HG03095 (cell line): ENCODE results near the gene TMEM151B.

ENCODE experiments used
- ATAC-seq: cut with Tn5 transposase; IDR thresholded peaks from one replicate; pipeline ENCODE4 v1.9.1; 2021; ENCODE audit warnings: moderate library complexity; ENCODE audit not compliant: unreplicated experiment

TMEM151B gene

GRCh38 chr6:44277763-44278162, 7.5 kb downstream of the TMEM151B start:
- ATAC-seq = no peak

DNA sequence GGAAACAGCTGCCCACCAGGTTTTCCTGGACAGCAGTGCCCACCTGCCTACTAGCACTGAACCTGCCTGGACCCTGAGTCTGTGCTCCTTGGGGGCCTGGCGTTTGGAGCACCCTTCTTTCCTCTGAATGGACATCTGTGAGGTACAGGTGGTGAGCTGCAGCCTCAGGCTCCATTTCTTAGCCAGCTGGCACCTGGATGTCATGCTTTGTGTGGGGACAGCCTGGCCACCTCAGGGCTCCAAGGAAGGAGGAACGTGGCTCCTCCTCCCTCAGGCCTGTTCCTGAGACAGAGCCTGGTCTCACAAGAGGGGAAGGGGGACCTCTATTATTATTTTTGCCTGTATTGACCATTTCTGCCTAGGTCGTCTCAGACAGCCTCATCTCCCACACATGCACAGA, 8.1 kb downstream of the TMEM151B start:
- no peak for ATAC-seq

GRCh38 chr6:44278774-44279697, 8.8 kb downstream of the TMEM151B start:
- ATAC-seq = no peak

DNA sequence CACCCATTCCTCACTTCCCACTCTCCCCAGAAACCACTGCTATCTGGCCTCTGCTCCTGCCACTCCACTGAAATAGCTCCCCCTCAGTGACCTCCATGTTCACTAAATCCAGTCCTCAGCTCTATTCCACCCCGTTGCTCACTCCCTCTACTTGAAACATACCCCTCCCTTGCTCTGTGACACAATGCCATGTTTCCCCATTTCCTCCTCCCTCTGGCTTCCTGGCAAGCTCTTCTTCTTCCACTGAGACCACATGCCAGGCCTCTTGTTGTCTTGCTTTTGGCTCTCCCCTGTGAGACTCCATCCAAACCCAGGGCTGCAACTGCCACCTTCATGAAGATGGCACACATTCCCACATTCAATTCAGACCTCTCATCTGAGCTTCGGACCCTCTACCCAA, 13.9 kb downstream of the TMEM151B start:
- ATAC-seq = no peak

GRCh38 chr6:44284867-44285266, 14.6 kb downstream of the TMEM151B start:
- ATAC-seq = no peak

DNA sequence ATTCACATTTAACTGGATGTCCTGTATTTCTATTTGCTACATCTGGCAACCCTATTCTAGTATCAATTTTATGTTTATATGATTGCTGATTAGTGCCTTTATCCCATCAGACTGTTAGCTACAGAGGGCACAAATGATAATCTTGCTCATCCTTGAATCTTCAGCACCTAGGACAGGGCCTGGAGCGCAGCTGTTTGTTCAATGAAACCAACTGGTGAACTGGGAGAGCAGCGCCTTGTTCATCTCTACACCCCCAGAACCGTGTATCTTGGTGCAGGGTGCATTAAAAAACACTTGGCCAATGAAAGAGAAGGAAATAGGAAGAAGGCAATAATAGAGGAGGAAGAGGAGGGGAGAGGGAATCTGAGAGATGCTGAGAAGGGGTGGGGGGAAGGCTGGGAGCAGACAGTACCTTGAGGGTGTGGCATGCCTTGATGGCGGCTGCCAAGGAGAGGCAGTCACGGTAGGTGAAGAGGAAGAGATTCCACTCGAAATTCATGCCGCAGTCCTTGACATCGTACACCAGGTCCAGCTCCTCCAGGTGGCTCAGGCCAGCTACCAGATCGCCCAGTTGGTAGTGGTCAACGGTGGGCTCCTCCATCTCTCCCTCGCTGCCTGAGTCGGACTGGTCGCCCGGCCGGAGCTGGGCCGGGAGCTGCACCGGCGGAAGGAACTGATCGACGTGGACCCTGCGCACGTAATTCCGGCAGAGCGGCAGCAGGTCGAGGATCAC, 15.5 kb downstream of the TMEM151B start:
- no peak for ATAC-seq

- no peak for ATAC-seq
Observed at GRCh38 chr6:44286285-44286565, 16.0 kb downstream of the TMEM151B start.

- ATAC-seq = no peak
Observed at GRCh38 chr6:44286747-44287146, 16.5 kb downstream of the TMEM151B start.

GRCh38 chr6:44289726-44290260, 19.5 kb downstream of the TMEM151B start:
- no peak for ATAC-seq

DNA sequence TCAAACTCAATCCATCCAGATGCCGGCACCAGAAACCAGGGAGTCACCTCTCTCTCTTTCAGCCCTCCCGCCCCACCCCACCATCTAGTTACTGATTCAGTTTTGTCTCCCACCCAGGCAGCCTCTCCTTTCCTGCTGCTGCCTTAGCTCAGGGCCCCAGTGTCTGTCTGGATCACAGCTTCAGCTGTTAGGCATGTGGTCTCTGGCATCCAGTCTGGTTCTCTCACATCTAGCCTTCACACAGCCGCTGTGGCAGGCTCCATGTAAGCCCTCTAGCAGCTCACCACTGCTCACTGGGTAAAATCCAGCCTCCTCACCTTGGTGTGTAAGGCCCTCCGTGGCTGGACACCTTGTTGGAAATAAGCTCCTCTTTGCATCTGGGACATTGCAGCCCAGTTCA, 21.6 kb downstream of the TMEM151B start:
- ATAC-seq = no peak

- no peak for ATAC-seq
Observed at GRCh38 chr6:44292661-44293365, 22.6 kb downstream of the TMEM151B start.

DNA sequence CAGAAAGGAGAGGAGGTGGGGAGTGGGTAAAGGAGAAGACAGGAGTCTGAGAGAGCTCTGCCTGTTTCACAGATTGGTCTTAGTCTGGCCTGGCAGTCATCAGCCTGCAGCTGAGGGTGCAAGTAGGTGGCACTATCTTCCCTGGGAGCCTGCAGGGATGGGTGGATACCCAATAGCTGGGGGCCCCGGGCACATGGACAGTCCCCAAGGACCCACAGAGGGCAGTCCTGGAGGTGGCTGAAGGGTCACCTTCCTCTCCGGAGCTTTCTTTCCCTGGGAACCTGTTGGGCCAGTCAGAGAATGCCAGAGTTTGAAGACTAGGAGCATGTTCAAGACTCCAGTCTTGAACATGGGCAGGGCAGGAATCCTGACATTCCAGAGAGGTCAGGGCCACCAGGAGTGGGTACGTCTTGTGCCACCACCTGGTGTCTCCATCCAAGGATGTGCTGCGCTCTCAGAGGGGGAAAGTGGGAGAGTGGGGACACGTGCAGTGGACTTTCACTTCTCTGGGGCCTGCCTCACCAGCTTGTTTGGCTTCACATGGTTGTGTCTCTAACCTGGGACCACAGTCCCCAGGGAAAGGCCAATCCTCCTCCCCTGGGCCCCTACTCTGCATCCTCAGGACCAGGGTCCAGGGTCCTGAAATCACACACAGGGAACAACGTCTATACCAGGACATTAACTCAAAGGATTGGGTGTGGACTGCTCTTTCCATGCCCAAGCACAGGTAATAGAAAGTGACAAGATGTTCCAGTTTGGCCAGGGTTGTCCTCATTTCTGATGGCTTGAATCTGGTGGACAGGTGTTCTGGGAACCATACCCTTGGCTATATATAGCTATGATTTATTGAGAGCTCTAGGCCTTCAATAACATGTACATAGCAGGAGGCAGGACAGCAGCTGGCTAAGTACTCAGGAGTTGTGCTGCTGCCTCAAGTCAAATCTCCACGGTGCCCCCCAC, 24.9 kb downstream of the TMEM151B start:
- ATAC-seq = no peak

DNA sequence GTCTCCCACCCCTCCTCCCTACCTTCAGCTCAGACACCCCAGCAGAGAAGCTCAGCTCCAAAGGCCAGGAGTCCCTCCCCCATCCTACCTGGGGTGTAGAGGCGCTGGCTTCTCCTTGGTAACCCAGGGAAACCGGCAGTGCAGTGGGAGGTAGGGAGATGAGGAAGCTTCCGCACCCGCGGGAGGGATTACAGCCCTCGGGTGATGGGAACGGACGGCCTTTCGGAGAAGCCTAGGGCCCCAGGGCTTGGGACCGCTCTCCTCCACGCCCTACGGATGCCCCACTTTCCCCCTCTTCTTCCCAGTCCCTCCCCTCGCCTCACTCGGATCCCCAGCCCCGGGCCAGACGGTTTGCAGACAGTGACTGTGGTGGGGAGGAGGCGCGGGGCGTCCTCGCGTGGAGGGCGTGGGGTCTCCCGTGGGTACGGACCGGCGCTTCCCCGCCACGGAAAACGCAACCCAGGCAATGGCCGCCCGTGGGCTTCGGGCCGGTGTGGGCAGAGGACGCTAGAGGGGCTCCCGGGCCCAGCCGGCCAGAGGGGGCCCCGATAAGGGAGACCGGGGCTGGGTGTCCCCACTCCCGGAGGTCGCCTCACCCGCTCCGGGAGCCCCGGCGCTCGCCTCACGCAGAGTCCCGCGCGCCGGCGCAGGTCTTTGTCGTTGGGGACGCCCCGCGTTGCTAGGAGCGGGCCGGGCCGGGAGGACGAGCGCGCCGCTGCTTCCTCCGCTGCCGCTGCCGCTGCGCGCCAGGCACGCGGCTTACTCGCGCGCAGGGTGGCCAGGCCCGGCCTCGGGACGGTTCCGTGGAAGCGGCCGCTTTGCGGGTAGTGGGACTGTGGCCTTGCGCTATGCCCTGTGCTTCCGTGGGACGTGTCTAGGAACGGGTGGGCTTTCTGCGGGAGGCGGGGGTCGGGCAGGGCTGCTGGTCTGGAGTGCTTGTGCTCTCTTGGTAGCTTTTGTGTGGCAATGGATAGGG, 27.1 kb downstream of the TMEM151B start:
- no peak for ATAC-seq

GRCh38 chr6:44298055-44298803, 28.0 kb downstream of the TMEM151B start:
- no peak for ATAC-seq

GRCh38 chr6:44298864-44299263, 28.6 kb downstream of the TMEM151B start:
- no peak for ATAC-seq

- no peak for ATAC-seq
Observed at GRCh38 chr6:44300292-44300823, 30.1 kb downstream of the TMEM151B start.

DNA sequence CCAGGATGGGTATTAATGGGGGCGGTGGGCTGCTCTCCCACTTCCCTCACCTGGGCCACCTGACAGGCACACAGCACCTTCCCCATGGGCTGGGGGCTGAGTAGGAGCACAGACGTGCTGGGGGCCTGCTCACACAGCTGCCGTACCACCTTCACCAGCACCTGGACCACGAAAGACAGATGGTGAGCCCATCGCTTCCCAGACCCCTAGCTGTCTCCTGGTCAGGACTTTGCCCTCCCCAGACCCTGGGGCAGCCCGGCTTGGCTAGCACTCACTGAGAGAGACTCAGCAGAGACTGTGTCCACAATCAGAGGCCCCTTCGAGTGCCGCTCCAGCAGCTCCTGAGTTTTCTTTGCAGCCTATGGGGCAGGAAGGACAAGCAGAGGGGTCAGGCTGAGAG, 30.9 kb downstream of the TMEM151B start:
- ATAC-seq = no peak
